Measurements from ENCODE around the gene ATP5ME. TPM values are rescaled to one million over a fixed set of nuclear protein-coding genes. Genes with fewer than 3 reads are reported as not detected.
A peak's percentile ranks its signal among the peaks of the same experiment; 100 is the strongest.

Gene ATP5ME
- total and polyA plus RNA-seq, 2 of the 13 experiments (the other 11 are each of a cell fraction or from before 2014, with no cell fraction given), result 305 to 753 TPM

DNA sequence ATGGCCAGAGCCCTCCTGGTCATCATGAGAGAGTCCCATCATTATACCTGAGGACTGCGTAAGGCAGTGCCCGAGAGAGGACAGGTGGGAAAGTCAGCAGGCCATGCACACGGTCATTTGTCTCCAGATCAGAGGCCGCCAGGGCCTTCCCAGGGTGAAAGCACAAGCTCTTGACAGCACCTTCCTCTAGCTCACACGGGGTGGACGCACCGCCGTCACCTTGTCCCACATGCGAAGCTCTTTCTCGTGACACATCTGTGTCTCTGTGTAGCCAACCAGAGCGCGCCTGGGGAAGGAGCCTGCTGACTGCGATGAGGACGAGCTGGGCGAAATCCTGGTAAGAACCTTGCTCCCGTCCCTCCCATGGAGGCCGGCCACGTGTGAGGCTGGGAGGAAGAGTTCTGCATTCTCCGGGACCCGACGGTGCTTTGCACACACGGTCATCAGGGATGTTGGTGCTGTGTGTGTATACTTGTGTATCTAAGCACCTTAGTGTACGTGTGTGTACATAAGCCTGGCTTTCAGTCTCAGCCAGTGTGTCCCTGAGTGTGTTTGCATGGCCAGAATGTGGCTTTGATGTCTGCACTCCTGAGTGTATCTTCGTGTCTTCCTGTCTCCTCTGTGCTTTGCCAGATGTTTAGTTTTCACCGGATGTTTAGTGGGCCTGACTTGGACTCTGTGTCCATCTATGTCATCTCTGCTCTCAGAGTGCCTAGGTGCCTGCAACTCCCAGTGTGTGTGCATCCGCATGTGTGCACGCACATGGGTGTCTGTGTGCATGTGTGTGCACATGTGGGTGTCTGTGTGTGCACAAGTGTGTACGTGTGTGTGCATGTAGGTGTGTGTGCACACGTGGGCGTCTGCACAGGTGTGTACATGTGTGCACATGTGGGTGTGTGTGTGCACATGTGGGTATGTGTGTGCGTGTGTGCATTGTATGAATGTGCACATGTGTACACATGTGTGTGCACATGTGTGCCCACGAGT lies 15.1 kb downstream of the ATP5ME start (continued):
- TF ChIP-seq, protein P1, sequence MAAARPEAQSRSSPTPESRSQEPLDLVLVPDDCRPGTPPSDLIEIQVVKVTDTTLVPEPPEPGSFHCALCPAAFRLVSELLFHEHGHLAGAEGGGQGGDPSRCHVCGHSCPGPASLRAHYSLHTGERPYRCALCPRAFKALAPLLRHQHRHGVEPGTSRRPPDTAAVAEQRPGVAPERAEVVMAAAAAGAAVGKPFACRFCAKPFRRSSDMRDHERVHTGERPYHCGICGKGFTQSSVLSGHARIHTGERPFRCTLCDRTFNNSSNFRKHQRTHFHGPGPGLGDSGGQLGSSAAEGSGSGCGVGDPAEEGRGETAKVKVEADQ (CRISPR knock-in tag; IDR thresholded peaks at IDR 0.05; ENCODE audit: borderline replicate concordance), result no peak
- no peak for TF ChIP-seq CHCHD3 (CRISPR knock-in tag; IDR thresholded peaks at IDR 0.05)
- peak; percentile 64; the same call in 1 of the 2 replicates for TF ChIP-seq ZNF788 (CRISPR knock-in tag; IDR thresholded peaks at IDR 0.05; ENCODE audit: borderline replicate concordance)
- TF ChIP-seq SNRNP70 (IDR thresholded peaks at IDR 0.05; ENCODE audit: low read depth, low read length), result no peak
- TF ChIP-seq MEIS1 (CRISPR knock-in tag; IDR thresholded peaks at IDR 0.05; ENCODE audit: borderline replicate concordance), result no peak
- TF ChIP-seq THAP11 (CRISPR knock-in tag; IDR thresholded peaks at IDR 0.05), result no peak
- TF ChIP-seq POGZ (CRISPR knock-in tag; IDR thresholded peaks at IDR 0.05), result peak; percentile 61; the same call in 1 of the 2 replicates
- TF ChIP-seq ADNP (CRISPR knock-in tag; IDR thresholded peaks at IDR 0.05), result no peak
- TF ChIP-seq RXRB (CRISPR knock-in tag; IDR thresholded peaks at IDR 0.05; ENCODE audit: borderline replicate concordance), result peak; percentile 76
- TF ChIP-seq ZNF224 (CRISPR knock-in tag; IDR thresholded peaks at IDR 0.05), result no peak
- TF ChIP-seq, protein P2, sequence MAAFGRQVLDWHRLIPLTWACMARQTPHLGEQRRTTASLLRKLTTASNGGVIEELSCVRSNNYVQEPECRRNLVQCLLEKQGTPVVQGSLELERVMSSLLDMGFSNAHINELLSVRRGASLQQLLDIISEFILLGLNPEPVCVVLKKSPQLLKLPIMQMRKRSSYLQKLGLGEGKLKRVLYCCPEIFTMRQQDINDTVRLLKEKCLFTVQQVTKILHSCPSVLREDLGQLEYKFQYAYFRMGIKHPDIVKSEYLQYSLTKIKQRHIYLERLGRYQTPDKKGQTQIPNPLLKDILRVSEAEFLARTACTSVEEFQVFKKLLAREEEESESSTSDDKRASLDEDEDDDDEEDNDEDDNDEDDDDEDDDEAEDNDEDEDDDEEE (CRISPR knock-in tag; IDR thresholded peaks at IDR 0.05), result no peak
- TF ChIP-seq ZNF180 (CRISPR knock-in tag; IDR thresholded peaks at IDR 0.05; ENCODE audit: borderline replicate concordance, low read depth), result no peak
- TF ChIP-seq MAFG (CRISPR knock-in tag; IDR thresholded peaks at IDR 0.05), result no peak
- no peak for TF ChIP-seq ZNF296 (CRISPR knock-in tag; conservative IDR thresholded peaks at IDR 0.05)
- TF ChIP-seq ZSCAN22 (CRISPR knock-in tag; IDR thresholded peaks at IDR 0.05), result no peak
- TF ChIP-seq, protein P3, sequence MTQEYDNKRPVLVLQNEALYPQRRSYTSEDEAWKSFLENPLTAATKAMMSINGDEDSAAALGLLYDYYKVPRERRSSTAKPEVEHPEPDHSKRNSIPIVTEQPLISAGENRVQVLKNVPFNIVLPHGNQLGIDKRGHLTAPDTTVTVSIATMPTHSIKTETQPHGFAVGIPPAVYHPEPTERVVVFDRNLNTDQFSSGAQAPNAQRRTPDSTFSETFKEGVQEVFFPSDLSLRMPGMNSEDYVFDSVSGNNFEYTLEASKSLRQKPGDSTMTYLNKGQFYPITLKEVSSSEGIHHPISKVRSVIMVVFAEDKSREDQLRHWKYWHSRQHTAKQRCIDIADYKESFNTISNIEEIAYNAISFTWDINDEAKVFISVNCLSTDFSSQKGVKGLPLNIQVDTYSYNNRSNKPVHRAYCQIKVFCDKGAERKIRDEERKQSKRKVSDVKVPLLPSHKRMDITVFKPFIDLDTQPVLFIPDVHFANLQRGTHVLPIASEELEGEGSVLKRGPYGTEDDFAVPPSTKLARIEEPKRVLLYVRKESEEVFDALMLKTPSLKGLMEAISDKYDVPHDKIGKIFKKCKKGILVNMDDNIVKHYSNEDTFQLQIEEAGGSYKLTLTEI (CRISPR knock-in tag; conservative IDR thresholded peaks at IDR 0.05), result no peak
- no peak for TF ChIP-seq ZBTB7B (CRISPR knock-in tag; IDR thresholded peaks at IDR 0.05)
- no peak for TF ChIP-seq MLLT10 (CRISPR knock-in tag; IDR thresholded peaks at IDR 0.05)
- TF ChIP-seq, protein P4, sequence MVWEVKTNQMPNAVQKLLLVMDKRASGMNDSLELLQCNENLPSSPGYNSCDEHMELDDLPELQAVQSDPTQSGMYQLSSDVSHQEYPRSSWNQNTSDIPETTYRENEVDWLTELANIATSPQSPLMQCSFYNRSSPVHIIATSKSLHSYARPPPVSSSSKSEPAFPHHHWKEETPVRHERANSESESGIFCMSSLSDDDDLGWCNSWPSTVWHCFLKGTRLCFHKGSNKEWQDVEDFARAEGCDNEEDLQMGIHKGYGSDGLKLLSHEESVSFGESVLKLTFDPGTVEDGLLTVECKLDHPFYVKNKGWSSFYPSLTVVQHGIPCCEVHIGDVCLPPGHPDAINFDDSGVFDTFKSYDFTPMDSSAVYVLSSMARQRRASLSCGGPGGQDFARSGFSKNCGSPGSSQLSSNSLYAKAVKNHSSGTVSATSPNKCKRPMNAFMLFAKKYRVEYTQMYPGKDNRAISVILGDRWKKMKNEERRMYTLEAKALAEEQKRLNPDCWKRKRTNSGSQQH (CRISPR knock-in tag; IDR thresholded peaks at IDR 0.05; ENCODE audit: low read depth), result no peak
- no peak for TF ChIP-seq TBL1XR1 (IDR thresholded peaks at IDR 0.05; ENCODE audit: borderline replicate concordance, low read length, partially characterized antibody)
- TF ChIP-seq JUNB (CRISPR knock-in tag; IDR thresholded peaks at IDR 0.05; ENCODE audit: borderline replicate concordance), result no peak
- no peak for TF ChIP-seq ZNF776 (CRISPR knock-in tag; IDR thresholded peaks at IDR 0.05)
- TF ChIP-seq ZNF138 (CRISPR knock-in tag; IDR thresholded peaks at IDR 0.05; ENCODE audit: low read depth), result no peak
- TF ChIP-seq ZNF136 (CRISPR knock-in tag; IDR thresholded peaks at IDR 0.05; ENCODE audit: low read depth), result no peak
- no peak for TF ChIP-seq ZFP36L2 (CRISPR knock-in tag; IDR thresholded peaks at IDR 0.05)
- no peak for TF ChIP-seq ZNF17 (CRISPR knock-in tag; IDR thresholded peaks at IDR 0.05)

Data from HepG2 (cell line).